Measurements from ENCODE around the gene CHAD. TPM values are rescaled to one million over a fixed set of nuclear protein-coding genes. Genes with fewer than 3 reads are reported as not detected.

The CHAD gene
- total RNA-seq, 4 donors from 2014 or later = not detected

DNA sequence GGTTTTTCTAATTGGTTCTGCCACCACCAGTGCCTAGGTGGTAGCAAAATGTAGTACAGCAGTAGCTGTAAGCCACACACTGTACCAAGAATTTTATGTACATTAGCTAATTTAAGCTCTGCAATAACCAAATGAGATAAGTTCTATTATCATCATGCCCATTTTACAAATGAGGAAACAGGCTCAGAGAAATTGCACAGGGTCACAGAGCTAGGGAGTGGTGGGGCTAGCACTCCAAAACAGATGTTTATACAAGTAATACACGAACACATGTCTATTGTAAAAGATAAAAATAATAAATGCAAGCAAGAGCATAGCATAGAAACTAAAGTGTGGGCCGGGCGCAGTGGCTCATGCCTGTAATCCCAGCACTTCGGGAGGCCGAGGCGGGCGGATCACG, 23.5 kb upstream of the CHAD start:
- ATAC-seq (ENCODE audit: low FRiP score) = no peak
- TF ChIP-seq, protein P1, sequence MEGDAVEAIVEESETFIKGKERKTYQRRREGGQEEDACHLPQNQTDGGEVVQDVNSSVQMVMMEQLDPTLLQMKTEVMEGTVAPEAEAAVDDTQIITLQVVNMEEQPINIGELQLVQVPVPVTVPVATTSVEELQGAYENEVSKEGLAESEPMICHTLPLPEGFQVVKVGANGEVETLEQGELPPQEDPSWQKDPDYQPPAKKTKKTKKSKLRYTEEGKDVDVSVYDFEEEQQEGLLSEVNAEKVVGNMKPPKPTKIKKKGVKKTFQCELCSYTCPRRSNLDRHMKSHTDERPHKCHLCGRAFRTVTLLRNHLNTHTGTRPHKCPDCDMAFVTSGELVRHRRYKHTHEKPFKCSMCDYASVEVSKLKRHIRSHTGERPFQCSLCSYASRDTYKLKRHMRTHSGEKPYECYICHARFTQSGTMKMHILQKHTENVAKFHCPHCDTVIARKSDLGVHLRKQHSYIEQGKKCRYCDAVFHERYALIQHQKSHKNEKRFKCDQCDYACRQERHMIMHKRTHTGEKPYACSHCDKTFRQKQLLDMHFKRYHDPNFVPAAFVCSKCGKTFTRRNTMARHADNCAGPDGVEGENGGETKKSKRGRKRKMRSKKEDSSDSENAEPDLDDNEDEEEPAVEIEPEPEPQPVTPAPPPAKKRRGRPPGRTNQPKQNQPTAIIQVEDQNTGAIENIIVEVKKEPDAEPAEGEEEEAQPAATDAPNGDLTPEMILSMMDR (IDR thresholded peaks at IDR 0.05) = no peak
- no peak for DNase-seq (ENCODE audit: low spot score)

DNA sequence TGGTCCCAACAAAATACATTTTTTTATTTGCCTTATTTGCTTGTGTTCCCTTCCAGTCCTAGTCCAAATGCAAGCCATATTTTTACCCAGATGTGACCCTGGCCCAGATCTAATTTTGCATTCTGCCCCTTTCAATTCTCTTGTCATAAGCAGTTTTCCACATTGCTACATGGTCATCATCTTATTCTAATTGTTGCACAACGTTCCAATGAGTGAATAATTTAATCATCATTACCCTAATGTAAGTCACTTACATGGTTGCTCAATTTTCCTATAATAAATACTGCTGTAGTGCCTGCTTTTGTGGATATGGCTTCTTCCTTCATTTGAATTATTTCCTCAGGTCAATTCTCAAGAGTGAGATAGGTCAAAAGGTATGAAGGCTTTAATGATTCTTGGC, 22.8 kb upstream of the CHAD start:
- TF ChIP-seq, protein P1 (IDR thresholded peaks at IDR 0.05) = no peak
- no peak for ATAC-seq (ENCODE audit: low FRiP score)
- no peak for DNase-seq (ENCODE audit: low spot score)

DNA sequence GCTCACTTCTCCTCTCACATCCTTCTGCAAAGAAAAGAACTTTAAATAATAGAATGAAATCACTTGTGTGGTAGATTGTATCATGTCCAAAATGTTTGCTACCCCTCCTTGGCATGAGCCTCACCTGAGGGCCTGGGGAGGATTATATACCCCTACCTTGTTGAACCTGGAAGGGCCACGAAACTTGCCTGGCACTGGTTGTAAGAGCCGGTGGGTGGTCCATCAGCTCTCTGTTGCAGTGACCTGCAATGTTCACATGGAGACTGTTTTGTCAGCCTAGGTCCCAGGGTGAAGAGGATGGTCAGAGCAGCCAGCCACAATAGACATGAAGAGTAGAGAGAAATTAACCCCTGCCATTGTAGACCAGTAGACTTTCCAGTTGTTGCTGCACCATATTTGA, 20.2 kb upstream of the CHAD start:
- TF ChIP-seq, protein P1 (IDR thresholded peaks at IDR 0.05) = no peak
- ATAC-seq (ENCODE audit: low FRiP score) = no peak
- DNase-seq (ENCODE audit: low spot score) = no peak

DNA sequence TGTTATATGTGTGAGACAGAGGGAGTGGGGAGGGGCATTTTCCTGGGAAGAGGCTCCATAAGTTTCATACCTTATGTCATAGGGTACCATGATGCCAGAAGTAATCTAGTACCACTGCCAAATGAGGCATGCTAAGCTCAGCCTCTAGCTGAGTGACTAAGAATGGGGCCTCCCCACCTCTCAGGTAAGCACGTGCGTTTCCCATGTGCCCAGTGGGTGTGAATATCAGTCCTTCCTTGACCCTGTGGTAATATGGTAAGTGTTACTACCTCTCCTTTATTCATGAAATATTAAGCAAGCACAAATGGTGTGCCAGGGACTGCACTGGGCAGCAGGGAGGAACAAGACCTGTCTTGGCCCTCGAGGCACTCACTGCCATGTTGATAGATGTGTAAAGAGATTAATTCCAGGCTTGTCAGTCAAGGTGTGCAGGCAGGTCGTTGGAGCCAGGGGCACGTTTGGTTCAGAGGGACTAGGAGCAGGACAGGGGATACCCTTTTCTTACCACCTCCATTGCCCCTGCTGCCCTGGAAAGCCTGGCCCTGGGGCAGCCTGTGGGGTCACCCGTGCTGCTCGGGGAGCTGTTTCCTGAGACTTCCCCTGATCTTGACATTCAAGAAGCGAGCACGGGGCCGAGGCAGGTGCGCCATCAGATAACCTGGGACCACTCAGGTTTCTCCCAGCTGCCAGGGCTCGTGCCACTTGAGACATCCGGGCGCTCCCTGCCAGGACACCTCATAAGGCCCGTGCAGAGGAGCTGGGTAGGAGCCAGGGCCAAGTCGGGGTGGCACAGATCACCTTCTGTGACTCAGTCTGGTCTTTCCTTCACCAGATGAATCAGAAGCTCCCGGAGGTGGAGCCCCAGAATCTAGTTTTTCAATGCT, 18.8 kb upstream of the CHAD start:
- no peak for DNase-seq (ENCODE audit: low spot score)
- no peak for ATAC-seq (ENCODE audit: low FRiP score)
- TF ChIP-seq, protein P1 (IDR thresholded peaks at IDR 0.05) = no peak

DNA sequence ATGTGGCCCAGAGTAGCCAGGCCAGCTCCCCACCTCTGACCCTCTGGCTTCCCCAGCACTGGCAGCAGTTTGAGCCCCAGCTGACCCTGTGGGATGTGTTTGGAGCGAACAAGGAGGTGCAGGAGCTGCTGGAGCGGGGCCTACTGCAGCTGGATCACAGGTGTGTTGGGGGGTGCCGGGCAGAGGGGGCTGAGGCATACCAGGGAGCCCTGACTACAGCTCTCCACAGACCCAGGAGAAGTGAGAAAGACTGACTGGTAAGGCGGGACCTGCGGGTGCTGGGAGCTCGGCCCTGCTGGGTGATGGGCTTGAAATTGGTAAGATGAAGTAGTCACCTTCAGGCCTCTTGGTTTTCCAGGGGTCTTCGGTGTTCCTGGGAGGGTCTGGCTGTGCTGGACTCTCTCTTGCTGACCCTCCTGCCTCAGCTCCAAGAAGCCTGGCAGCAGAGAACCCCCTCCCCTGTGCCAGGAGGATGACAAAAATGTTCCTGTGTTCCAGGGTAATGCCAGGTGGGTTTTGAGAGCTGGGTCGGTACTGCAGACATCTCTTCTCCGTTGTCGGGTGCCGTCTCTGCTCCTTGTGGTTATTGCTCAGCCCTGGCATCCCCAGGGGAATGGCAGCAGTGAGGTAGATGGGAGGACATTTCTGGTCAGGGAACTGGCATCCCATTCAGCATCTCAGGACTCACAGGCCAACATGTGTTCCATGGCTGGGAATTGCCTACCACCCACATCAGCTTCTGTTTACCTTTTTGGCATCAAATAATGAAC, 15.9 kb upstream of the CHAD start:
- ATAC-seq (ENCODE audit: low FRiP score) (no peak), DNase-seq (ENCODE audit: low spot score) (no peak)
- TF ChIP-seq, protein P1 (IDR thresholded peaks at IDR 0.05) = no peak

DNA sequence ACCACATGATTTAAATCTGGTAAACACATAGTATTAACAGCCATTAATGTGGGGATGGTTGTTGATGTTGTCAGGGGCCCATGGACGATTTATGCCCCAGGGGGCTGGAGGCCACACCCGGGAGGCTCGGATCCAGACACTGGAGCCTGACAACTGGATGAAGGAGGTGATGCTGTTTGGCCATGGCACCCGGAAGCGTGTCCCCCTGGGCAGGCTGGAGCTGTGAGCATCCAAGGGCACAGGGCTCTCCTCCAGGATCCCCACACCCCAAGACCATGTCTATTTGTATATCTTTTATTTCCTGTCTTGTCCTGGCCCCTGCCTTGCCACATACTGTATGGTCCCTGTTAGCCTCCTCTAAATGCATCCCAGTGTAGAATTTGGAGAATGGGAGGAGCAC, 14.6 kb upstream of the CHAD start:
- ATAC-seq (ENCODE audit: low FRiP score) (no peak), DNase-seq (ENCODE audit: low spot score) (no peak)
- TF ChIP-seq, protein P1 (IDR thresholded peaks at IDR 0.05) = no peak
